ENCODE measurements around the gene ZNF469.
"Not testable (repeated sequence)": the region's sequence is repeated elsewhere in the genome, so short reads cannot be mapped to it uniquely, and the experiment has no call there.

ZNF469 gene

GRCh38 chr16:88347656-88348376, 34.9 kb upstream of the ZNF469 start:
- DNase-seq: no peak

DNA sequence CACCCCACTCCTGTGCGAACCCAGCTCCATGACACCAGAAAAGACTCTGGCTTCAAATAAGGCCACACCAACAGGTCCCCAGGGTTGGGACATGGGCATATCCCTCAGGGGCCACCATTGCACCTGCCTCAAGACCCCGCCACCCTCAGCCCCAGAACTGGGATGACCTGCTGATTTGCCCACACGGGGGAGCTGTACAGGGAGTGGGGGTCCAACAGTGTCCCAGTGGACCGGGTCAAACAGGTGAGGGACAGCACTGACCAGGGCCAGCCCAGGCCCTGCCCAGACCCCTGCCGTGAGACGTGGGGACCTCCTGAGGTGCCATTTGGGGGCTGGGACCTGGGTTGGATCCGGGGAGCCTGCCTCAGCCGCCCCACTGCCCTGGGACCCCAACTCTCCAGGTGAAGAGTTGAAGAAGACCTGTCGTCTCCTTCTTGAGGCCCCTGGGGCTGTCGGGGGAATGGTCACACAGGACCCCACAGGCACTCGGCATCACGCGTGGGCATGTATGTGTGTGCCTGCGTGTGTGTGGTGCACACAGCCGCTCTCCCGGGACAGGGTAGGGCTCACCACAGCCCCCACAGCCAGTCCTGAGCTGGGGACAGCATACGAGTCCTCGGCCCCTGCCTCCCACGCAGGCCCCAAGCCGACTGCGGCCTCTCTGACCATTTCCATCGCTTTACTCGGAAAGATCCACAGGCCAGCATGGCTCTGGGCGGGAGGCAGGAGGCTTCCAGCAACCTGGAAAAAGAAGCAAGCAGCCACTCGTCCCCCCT, 34.2 kb upstream of the ZNF469 start:
- DNase-seq: no peak

GRCh38 chr16:88349153-88349902, 33.4 kb upstream of the ZNF469 start:
- no peak for DNase-seq

DNA sequence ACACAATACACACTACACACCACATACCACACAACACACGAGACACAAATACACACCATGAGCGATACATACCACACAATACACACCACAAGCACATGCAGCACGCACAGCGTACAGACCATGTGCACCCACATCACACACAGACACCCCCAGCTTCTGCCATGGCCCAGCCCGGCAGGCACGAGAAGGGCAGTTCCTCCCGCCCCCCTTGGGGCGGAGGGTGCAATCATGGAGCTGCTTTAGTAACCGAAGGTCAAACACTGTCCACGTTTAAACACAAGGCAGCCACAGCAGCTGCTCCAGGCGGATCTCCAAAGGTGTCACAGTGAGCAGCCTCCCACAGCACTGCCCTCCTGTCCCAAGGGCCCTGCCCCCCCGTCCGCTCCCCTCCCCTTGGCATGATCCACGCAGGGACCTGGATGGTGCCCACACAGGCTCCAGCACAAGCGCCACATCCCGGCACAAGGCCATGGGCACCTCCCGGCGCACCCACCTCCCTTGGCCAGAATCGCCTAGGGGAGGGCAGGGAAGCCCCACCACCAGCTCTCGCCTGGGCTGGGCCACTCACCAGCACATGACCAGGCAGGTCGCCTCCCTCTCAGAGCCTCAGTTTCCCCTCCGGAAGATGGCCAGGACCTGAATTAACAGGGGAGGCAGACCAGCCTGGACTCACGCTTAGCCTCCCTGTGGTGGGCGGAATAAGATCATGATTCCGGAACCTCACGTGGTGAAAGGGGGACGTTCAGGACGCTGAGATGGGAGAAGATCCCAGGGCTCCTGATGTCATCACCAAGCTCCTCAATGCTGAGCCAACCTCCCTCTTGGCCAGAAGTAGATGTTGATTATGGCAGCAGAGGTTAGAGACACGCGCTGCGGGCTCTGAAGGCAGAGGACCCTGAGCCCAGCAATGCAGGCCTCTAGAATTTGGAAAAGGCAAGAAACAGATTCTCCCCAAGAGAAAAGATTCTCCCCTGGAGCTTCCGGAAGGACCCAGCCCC, 32.6 kb upstream of the ZNF469 start:
- DNase-seq: no peak

- DNase-seq: no peak
Observed at GRCh38 chr16:88350922-88351321, 31.8 kb upstream of the ZNF469 start.

GRCh38 chr16:88351491-88352101, 31.2 kb upstream of the ZNF469 start:
- DNase-seq: no peak

DNA sequence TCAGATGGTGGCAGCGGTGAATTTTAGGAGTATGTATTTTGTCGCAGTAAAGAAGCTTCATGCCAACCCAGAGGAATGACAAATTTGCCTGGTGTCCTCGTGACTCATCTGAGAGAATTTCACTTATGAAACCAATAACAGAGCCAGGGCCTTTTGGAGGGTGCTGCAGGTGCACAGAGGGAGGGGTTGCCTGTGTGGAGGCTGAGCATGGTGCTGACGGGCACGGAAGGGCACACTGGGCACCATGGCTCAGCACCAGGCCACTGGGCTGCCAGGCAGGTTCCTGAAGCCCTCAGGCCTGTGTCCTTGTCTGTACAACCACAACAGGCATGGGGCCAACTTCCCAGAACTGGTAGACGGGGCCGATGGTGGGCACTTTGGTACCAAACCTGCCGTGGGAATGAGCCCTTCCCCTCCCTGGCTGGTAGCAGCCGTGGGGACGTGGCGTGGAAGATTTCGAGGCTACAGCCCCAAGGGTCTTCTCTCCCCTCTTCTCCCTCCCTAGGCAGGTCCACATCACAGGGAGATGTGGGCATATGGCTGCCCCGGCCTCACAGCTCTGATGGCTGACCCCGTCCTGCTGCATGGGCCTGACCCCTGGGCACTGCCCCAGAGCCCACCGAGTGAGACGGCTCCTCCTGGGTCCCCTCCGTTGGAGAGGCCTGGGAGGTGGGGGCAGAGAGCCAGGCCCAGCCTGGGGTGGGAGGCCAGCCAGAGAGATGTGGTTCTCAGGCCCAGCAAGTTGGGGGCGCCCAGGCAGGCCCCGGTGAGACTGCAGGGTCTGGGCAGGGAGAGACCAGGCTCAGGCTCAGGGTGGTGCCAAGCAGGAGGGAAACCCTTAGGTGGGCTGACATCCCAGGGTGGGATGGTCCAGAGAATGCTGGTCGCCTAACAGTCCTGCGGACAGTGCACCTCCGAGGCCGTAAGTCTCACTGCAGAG, 30.2 kb upstream of the ZNF469 start:
- no peak for DNase-seq

DNA sequence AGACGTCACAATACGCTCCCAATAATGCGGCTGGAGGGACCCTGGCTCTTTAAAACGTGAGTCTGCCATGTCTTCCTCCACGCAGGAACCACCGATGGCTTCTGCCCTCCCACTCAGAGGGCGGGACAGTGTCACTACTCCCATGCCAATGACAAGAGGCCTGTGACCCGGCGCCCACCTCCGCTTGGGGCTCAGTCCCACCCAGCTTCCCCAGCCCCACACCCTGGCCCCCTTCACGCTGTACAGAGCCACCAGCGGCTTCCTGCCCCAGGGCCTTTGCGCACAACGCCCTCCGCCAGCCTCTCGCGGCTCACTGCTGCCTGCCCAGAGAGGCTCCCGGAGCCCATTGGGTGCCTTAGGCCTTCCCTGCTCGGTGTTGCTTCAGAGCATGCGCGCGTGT, 29.5 kb upstream of the ZNF469 start:
- DNase-seq: no peak

GRCh38 chr16:88353691-88354090, 29.1 kb upstream of the ZNF469 start:
- DNase-seq: no peak

GRCh38 chr16:88354229-88355092, 28.3 kb upstream of the ZNF469 start:
- DNase-seq: no peak

DNA sequence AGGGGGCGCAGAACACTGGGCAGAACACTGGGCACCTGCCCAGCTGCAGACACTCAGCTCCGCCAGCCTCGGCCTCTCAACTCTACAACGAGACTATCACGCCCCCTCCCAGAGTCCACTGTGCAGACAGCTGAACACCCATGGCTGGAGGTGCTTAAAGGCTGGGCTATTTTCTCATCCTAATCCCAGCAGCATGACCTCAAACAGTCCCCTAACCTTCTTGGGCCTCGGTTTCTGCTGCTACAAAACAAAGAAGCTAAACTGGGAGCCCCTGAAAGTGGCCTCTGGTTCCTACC, 27.7 kb upstream of the ZNF469 start:
- no peak for DNase-seq

DNA sequence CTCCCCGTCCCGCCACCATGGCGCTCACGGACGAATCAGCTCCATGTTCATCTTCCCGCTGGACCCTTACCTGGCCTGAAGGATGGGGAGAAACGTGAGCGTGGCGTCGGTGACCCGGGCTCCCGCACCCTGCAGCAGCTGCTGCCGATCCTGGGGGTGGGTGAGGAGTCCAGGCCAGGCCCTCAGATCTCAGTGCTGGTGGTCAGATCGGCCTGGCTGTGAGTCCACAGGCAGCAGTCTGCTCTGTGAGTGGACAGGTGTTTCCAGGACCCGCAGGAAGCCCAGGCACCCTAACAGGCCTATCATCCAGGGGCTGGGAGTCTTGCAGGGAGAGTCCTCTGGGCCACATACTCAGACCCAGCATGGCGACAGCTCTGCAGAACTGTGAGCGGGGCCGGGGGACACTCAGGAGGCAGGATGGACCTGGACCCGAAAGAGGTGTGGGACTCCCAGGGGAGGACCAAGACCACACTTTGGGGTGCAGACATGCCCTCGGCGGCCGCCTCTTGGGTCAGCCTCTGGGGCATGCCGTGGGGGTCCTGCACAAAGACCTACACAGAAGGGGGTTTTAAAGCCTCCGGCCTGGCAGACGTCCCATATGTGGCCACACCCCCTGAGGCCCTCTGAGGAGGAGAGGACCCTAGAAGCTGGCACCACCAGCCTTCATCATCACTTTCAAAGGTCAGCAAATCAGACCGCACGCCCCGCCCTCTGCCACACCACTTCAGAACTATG, 27.2 kb upstream of the ZNF469 start:
- no peak for DNase-seq

GRCh38 chr16:88356124-88356726, 26.5 kb upstream of the ZNF469 start:
- no peak for DNase-seq

DNA sequence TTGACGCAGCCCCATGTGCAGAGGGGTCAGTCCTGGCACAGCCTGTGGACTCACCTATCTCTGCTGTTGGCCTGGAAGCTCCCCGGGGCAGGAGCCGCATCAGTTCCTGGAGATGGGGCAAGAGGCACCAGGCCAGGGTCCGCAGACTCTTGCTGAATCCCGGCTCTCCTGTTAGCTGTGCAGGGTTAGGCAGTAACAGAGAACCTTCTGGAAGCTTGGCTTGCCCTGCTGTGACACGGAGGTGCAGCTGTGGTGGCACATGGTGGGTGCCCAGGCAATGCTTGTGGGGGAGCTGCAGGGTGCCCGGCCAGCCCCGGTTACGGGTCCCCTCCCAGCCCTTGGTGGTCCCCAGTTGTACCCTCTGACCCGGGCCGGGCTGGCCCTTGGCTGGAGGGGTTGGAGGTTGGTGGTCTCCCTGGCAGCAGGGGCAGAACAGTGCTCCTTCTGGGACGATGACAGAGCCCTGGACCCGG, 26.0 kb upstream of the ZNF469 start:
- DNase-seq: no peak

DNA sequence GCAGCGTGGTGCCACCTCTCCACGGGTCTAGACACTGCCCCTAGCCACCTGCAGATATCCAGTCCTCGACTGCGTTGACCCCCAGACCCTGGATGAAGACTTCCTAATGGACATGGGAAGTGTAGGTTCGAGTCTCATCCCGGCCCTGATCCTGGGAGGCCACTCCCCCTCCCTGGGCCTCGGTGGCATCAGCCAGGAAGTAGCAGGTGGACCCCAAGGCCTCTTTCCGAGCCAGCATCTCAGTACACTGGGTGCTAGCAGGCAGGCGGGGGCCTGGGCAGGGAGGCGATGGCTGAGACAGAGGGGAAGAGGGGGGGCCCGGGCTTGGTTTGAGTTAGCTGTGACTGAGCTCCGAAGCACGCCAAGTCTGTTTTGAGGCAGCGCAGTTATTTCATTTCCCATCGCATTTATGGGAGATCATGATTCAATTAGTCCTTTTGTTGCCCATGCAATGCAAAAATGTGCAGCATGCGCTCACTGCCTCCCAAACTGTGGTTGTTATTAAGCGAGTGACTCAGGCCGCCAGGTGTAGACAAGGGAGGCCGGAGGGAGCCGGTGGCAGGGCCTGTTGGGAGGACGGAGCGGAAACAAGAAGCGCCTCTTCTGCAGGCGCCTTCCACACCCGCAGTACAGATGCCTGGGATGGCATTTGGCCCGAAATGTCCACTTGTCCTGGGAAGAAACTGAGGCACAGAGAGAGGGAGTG, 25.3 kb upstream of the ZNF469 start:
- no peak for DNase-seq

- no peak for DNase-seq
Observed at GRCh38 chr16:88358023-88358420, 24.7 kb upstream of the ZNF469 start.

GRCh38 chr16:88359008-88359407, 23.8 kb upstream of the ZNF469 start:
- DNase-seq: no peak

- not testable (repeated sequence) for DNase-seq
Observed at GRCh38 chr16:88360401-88360800, 22.4 kb upstream of the ZNF469 start.
